Measurements from ENCODE around the gene MACROD2. TPM values are rescaled to one million over a fixed set of nuclear protein-coding genes. Genes with fewer than 3 reads are reported as not detected.

Gene MACROD2
- total RNA-seq, 1 experiment from 2014 or later: 1.4 TPM

GRCh38 chr20:15958142-15958541 is 1962.8 kb downstream of the MACROD2 start:
- Histone ChIP-seq H3K27me3 (replicated peaks; ENCODE audit: insufficient read depth, low read depth, low read length, poor library complexity) (no peaks in the 10 kb centered on the region), H3K9me3 (ENCODE audit: low read depth, low read length, poor library complexity, severe bottlenecking) (peaks cover 10% of the 10 kb centered on the region), H3K4me3 (ENCODE audit: low read depth, low read length, poor library complexity, severe bottlenecking) (no peak overlapping the region), H3K4me1 (ENCODE audit: insufficient read depth, low read length, poor library complexity, severe bottlenecking) (no peaks in the 10 kb centered on the region), H3K36me3 (ENCODE audit: insufficient read depth, low read length, poor library complexity, severe bottlenecking) (no peaks in the 10 kb centered on the region), H3K27ac (ENCODE audit: low read depth, low read length, poor library complexity, severe bottlenecking) (no peak overlapping the region)
- BruUV-seq (replicated peaks): no TSS peak
- intact Hi-C loops (cut with micrococcal nuclease; ENCODE audit: unreplicated experiment): no loop called here
- no peak for DNase-seq (ENCODE audit: low spot score)
- ChIA-PET POLR2A (ENCODE audit: low non-redundant PET) (no interaction called here), CTCF (no interaction called here)
- TF ChIP-seq EZH2 (IDR thresholded peaks at IDR 0.05; ENCODE audit: borderline replicate concordance, low read depth, low read length, poor library complexity, severe bottlenecking) (no peak), CTCF (conservative IDR thresholded peaks at IDR 0.05; ENCODE audit: low read depth, low read length) (no peak)

GRCh38 chr20:15965165-15965564 is 1969.8 kb downstream of the MACROD2 start:
- Histone ChIP-seq H3K4me3 (ENCODE audit: low read depth, low read length, poor library complexity, severe bottlenecking) (no peak overlapping the region), H3K36me3 (ENCODE audit: insufficient read depth, low read length, poor library complexity, severe bottlenecking) (no peaks in the 10 kb centered on the region), H3K4me1 (ENCODE audit: insufficient read depth, low read length, poor library complexity, severe bottlenecking) (no peaks in the 10 kb centered on the region), H3K27me3 (replicated peaks; ENCODE audit: insufficient read depth, low read depth, low read length, poor library complexity) (no peaks in the 10 kb centered on the region), H3K9me3 (ENCODE audit: low read depth, low read length, poor library complexity, severe bottlenecking) (peaks cover 38% of the 10 kb centered on the region), H3K27ac (ENCODE audit: low read depth, low read length, poor library complexity, severe bottlenecking) (no peak overlapping the region)
- POLR2A ChIA-PET (ENCODE audit: low non-redundant PET): no interaction called here
- intact Hi-C loops (cut with micrococcal nuclease; ENCODE audit: unreplicated experiment): no loop called here
- CTCF ChIA-PET: no interaction called here
- TF ChIP-seq EZH2 (IDR thresholded peaks at IDR 0.05; ENCODE audit: borderline replicate concordance, low read depth, low read length, poor library complexity, severe bottlenecking): no peak
- TF ChIP-seq CTCF (conservative IDR thresholded peaks at IDR 0.05; ENCODE audit: low read depth, low read length): no peak
- DNase-seq (ENCODE audit: low spot score): no peak
- BruUV-seq (replicated peaks): no TSS peak

GRCh38 chr20:15967334-15967733 is 1972.0 kb downstream of the MACROD2 start:
- Histone ChIP-seq H3K27me3 (replicated peaks; ENCODE audit: insufficient read depth, low read depth, low read length, poor library complexity) (no peaks in the 10 kb centered on the region), H3K27ac (ENCODE audit: low read depth, low read length, poor library complexity, severe bottlenecking) (no peak overlapping the region), H3K4me3 (ENCODE audit: low read depth, low read length, poor library complexity, severe bottlenecking) (no peak overlapping the region), H3K9me3 (ENCODE audit: low read depth, low read length, poor library complexity, severe bottlenecking) (peaks cover 41% of the 10 kb centered on the region), H3K4me1 (ENCODE audit: insufficient read depth, low read length, poor library complexity, severe bottlenecking) (no peaks in the 10 kb centered on the region), H3K36me3 (ENCODE audit: insufficient read depth, low read length, poor library complexity, severe bottlenecking) (no peaks in the 10 kb centered on the region)
- no peak for DNase-seq (ENCODE audit: low spot score)
- intact Hi-C loops (cut with micrococcal nuclease; ENCODE audit: unreplicated experiment): no loop called here
- no TSS peak for BruUV-seq (replicated peaks)
- POLR2A ChIA-PET (ENCODE audit: low non-redundant PET): no interaction called here
- TF ChIP-seq CTCF (conservative IDR thresholded peaks at IDR 0.05; ENCODE audit: low read depth, low read length) (no peak), EZH2 (IDR thresholded peaks at IDR 0.05; ENCODE audit: borderline replicate concordance, low read depth, low read length, poor library complexity, severe bottlenecking) (no peak)
- CTCF ChIA-PET: no interaction called here
